ENCODE measurements around the gene CDRT4.

Gene CDRT4

DNA sequence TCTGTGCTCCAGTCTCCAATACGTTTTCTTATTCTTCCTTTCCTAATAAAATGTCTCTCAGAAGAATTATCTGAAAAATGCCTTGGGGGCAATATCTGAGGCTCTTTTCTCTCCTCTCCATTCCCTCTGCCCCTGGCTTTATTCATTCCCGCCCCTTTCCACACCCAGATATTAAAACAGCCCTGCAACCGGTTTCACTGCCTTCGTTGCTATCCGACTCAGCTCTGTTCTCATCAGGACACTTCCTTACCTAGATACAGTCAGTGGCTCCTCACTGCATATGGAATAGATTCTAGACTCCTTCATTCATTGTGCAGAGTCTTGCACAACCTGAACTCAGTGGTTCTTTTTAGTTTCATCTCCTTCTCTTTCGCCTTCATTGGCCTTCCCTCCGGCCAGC, 74.0 kb downstream of the CDRT4 start:
- DNase-seq (ENCODE audit: low read depth in 2 of 2): no peak

DNA sequence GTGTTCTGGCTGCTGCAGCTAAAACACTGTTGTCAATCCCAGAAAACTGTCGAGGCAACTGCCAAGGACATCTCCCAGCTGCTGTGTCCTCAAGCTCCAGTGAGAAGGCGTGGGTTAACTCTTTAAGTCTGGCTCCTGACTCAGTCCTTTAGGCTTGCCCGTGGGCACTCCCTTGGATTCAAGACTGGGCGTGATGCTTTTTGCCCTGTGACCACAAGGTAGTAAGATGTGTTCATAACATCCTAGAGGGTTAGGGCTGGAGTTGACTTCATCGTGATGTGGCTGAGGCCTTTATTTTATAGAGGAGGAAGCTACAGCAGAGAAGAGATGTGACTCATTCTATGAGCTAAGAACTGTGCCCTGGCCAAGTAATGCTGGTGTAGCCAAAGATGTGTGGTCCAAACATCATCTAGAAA, 75.1 kb downstream of the CDRT4 start:
- no peak for DNase-seq (ENCODE audit: low read depth in 2 of 2)

GRCh38 chr17:15388356-15389041, 78.9 kb downstream of the CDRT4 start:
- no peak for DNase-seq (ENCODE audit: low read depth in 2 of 2)

DNA sequence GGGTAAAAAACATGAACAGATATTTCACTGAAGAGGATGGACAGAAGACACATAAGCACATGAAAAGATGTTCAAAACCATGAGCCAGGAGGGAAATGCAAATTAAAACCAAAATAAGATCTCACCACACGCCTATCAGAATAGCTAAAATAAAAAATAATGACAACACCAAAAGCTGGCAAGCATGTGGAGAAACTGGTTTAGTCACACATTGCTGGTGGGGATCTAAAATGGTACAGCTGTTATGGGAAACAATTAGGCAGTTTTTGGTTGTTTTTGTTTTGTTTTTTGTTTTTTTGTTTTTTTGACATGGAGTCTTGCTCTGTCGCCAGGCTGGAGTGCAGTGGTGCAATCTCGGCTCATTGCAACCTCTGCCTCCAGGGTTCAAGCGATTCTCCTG, 81.3 kb downstream of the CDRT4 start:
- DNase-seq (ENCODE audit: low read depth in 2 of 2): no peak
